GM12873 (cell line): Measurements from ENCODE around the gene DACT2.

Experiments used
- CTCF ChIP-seq: IDR thresholded peaks from 2 replicates; pipeline ENCODE4 v1.5.1; 2012; ENCODE audit warnings: low read depth, mild to moderate bottlenecking, moderate library complexity, low read length, control low read depth; ENCODE audit not compliant: insufficient read depth; ENCODE audit errors: missing control alignments

DACT2 gene

DNA sequence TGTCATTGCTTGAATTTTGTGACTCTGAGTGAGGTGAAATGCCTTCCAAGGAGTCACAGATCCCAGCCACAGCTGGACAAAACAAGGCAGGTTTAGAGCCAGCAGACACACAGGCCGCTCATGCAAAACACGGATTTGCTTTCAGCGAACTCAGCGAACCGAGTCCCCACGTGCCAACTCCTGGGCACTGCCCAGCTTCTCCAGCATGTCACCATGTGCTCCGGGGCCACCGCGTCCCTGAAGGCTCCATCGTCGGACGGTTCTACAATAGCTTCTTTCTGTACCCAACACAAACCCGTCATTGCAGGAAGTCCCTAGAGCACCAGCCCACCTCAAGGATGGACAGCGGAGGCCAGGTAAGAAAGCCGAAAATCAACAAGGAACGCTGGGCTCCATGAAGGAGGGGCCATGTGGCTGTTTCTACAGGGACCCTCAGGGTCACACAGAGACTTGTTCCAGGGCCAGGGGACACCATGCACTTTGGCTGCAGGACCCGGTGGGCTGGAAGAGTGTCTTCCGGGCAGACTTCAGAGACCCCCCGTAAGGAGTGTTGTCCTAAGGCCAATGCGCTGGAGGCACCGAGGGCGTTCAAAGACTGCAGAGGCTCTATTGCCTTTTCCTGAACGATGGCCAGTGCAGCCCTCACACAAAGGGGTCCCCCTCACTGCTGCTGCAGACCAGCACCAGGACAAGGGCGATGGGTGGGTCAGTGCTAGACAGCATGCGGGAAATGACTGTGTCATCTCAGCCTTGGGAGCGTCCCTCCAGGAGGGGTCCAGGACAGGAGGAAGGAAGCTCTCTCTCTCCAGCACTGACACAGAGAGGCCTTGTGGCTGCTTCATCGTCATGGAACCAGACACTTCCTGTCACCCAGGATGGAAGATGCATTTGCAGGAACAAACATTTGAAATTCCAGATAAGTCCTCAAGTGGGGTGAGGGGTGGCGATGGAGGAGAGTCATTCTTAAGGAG is 19.8 kb downstream of the DACT2 start:
- no peak for TF ChIP-seq CTCF

DNA sequence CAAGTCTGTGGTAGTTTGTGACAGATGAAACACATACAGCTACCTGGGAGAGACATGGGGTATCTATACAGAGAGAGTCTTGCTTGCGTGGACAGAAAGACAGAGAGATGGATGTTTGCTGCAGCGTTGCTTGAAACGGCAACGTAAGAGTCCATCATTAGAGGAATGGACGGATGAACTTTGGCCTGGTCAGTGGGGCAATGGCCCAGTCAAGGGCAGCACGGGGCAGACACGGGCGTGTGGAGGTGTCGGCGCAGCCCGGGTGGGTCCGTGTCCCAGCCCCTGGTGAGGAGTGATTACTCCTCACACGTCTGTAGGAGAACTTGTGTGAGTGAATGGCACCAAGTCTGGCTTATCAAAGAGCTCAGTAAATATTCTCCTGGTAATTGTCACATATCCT is 21.9 kb downstream of the DACT2 start:
- TF ChIP-seq CTCF = no peak

- no peak for TF ChIP-seq CTCF
Measured at GRCh38 chr6:168294901-168295300, 24.7 kb downstream of the DACT2 start.

- TF ChIP-seq CTCF = no peak
Measured at GRCh38 chr6:168293636-168294530, 25.7 kb downstream of the DACT2 start.

DNA sequence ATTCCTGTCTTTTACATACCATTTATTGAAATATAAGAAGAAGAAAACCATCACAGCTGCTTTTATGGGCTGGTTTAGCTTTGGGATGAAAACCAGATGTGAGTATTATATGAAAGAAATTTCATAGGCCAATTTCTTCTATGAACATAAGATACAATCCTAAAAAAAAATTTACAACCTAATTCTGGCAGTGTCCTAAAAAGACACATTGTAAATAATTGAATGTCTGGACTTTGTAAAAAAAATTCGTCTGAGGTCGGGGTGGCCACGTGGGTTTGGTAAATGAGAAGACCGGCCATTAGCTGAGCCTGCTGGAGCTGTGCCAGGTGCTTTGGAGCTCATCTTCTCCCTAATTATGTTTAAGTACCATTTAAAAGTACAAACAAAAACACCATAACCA is 26.8 kb downstream of the DACT2 start:
- no peak for TF ChIP-seq CTCF

DNA sequence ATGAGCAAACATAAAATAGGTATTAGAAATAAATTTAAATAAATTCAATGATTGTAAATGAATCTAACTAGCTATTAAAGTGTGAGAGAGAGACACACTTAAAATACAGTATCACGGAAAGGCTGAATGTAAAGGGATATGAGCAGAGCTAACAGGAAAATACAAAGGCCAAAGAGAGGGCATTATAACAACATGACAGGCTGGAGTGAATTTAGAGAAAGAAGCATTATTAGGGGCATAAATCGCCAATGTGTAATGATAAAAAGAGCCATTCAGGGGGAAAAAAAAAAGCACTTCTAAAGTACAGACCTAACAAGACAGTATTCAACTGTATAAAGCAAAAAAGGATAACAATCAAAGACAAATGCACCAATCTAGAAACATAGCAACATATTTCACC is 28.1 kb downstream of the DACT2 start:
- TF ChIP-seq CTCF = no peak

- TF ChIP-seq CTCF = no peak
Measured at GRCh38 chr6:168290095-168290494, 29.5 kb downstream of the DACT2 start.
